ENCODE measurements around the gene FKBP4.

The FKBP4 gene

GRCh38 chr12:2783936-2784600 lies 10.7 kb upstream of the FKBP4 start:
- DNase-seq (ENCODE audit: low spot score): peak; percentile 81

GRCh38 chr12:2785017-2785416 lies 9.8 kb upstream of the FKBP4 start:
- DNase-seq (ENCODE audit: low spot score): no peak

DNA sequence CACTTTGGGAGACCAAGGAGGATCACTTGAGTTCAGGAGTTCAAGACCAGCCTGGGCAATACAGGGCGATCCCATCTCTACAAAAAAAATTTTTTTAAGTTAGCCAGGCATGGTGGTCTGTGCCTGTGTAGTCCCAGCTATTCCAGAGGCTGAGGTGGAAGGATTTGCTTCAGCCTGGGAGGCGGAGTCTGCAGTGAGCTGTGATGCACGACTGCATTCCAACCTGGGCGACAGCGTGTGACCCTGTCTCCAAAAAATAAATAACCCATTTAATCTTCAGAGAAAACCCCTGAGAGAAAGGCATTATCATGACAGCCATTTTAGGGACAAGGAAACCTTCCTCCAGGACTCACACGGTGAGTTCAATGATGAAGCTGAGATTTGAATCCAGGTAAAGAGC lies 3.7 kb upstream of the FKBP4 start:
- no peak for DNase-seq (ENCODE audit: low spot score)

- DNase-seq (ENCODE audit: low spot score): no peak
These were observed 1.9 kb upstream of the FKBP4 start for GRCh38 chr12:2792671-2793500.

DNA sequence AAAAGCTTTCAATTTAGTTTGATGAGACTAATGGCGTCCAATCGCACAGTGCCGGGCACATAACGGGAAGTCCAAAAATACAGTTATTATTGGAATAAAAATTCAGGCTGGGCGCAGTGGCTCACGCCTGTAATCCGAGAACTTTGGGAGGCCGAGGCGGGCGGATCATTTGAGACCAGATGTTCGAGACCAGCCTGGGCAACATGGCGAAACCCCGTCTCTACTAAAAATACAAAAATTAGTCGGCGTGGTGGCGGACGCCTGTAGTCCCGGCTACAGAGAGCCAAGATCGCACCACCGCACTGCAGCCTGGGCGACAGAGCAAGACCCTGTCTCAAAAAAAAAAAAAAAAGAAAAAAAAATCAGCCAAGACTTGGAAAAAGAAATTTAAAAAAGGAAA lies 1.2 kb upstream of the FKBP4 start:
- no peak for DNase-seq (ENCODE audit: low spot score)

GRCh38 chr12:2794191-2794735 lies 507 bp upstream of the FKBP4 start:
- no peak for DNase-seq (ENCODE audit: low spot score)

DNA sequence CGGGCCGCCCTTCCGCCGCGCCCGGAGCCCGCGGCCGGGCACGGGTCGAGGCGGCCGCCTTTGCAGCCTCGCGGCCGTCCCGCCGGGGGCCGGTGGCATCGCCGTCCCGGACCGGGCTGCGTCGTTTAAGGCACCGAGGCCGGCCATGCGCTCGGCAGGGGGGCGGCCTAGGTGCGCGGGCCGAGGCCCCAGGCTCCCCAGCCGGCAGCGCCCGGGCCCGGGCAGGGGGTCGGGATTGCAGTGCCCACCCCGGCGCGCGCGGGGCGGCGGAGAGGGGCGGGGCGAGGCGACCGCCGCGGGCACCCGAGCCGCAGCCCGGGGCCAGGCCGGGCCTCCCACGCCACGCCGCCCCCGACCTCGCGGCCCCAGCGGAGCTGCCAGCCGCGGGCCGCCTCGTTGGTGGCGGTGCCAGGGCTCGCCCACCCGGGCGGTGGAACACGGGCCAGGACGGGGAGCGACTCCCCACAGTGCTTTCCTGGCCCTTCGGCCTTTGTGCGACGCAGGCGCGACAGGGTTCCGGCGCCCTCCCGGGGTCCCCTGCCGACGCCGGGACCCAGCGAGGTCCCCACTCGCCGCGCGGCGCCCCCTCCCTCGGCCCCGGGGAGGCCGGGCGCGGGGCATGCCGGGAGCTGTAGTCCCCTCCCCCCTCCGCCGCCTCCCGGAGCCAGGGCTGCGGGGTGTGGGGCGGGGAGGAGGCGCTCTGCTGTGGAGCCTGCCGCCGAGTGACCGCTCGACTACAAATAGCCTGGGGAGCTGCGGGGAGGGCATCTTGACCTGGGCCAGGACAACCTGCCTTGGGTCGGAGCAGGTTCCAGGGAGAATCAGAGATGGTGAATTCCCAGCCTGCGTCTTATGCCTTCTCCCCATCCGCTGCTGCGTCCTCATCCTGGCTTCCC lies 769 bp downstream of the FKBP4 start:
- DNase-seq (ENCODE audit: low spot score): peak; percentile 94

DNA sequence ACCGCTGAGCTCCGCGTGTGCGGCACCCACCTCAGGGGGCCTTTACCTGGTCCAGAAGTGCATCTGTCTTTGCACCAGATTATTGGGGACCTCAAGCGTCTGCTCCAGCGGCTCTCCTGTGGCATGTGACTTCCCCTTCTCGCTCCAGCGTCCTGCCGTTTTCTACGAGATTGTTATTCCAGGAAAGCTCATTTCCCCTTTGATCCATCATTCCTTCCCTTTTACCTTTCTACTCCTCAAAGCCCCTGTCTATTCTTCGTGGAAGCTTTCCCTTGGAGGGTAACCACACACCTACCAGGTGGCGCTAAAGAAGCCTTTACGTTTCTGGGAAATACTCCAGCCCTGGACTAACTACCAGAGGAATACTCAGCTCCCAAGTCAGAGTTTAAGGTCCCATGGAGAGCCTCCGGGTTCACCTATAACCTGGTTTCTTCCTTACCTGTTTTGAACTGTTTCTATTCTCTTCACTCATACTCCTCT lies 1.5 kb downstream of the FKBP4 start:
- DNase-seq (ENCODE audit: low spot score): peak; percentile 21

GRCh38 chr12:2797721-2798418 lies 3.1 kb downstream of the FKBP4 start:
- no peak for DNase-seq (ENCODE audit: low spot score)

- no peak for DNase-seq (ENCODE audit: low spot score)
These were observed 5.3 kb downstream of the FKBP4 start for GRCh38 chr12:2800046-2800570.

DNA sequence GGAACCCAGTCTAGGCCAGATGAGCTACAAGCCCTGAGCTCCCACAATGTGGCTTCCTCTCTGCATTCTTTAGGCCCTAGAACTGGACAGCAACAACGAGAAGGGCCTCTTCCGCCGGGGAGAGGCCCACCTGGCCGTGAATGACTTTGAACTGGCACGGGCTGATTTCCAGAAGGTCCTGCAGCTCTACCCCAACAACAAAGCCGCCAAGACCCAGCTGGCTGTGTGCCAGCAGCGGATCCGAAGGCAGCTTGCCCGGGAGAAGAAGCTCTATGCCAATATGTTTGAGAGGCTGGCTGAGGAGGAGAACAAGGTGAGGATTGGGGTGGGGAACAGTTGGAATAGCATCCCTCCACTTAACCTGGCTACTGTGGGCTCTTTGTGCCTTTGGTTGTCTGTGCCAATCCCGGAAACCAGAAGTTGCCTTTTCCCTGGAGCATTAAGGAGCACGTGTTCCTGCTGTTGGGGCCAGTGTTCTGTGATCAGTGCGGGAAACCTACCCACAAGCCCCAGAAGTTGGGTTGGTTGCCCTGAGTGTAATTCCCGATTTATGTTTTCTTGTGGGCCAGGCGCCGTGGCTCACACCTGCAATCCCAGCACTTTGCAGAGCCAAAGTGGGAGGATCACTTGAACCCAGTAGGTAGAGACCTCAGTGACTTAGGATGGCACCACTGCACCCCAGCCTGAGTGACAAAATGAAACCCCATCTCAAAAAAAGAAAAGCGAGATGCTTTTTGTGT lies 6.4 kb downstream of the FKBP4 start:
- no peak for DNase-seq (ENCODE audit: low spot score)

DNA sequence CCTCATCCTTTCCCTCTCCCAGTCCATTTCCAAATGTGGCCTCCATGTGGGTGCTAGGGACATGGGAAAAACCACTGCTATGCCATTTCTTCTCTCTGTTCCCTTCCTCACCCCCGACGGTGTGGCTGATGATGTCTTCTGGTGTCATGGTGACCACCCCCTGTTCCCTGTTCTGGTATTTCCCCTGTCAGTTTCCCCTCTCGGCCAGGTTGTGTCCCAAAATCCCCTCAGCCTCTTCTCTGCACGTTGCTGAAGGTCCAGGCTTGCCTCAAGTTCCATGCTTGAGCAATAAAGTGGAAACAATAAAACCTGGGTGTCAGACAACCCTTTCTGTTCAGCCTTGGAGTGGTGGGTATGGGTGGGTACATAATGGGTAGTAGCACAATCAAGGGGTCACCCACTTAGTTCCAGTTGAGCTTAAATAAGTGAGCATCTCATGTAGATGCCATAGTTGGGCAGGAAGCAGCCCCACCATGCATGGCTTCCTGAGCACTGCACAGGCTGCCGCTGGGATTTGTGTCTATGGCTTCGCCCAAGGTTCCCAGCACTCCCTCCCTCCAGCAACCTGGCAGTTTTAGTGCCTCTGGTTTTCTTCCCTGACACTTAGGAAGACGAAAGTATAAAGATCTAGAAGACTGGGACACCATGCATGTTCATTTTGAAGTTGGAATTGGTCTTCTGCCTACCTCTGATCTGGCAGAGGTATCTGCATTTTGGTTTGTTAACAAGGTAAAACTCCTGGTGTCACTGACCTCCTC lies 9.0 kb downstream of the FKBP4 start:
- no peak for DNase-seq (ENCODE audit: low spot score)

- peak; percentile 77 for DNase-seq (ENCODE audit: low spot score)
These were observed 9.8 kb downstream of the FKBP4 start for GRCh38 chr12:2804393-2805142.

- DNase-seq (ENCODE audit: low spot score): no peak
These were observed 10.4 kb downstream of the FKBP4 start for GRCh38 chr12:2805143-2805520.

- no peak for DNase-seq (ENCODE audit: low spot score)
These were observed 11.9 kb downstream of the FKBP4 start for GRCh38 chr12:2806700-2807099.

- no peak for DNase-seq (ENCODE audit: low spot score)
These were observed 17.0 kb downstream of the FKBP4 start for GRCh38 chr12:2811801-2812200.

- peak; percentile 93 for DNase-seq (ENCODE audit: low spot score)
These were observed 17.8 kb downstream of the FKBP4 start, which contains the start of gene ITFG2 for GRCh38 chr12:2812290-2813213. TSS of gene ITFG2 (plus strand) at chr12:2812668. CDS start at chr12:2812761, 93 bp downstream.
